ENCODE results near the gene OR10G2.
"Not testable (repeated sequence)": the region's sequence is repeated elsewhere in the genome, so short reads cannot be mapped to it uniquely, and the experiment has no call there.

Gene OR10G2, protein sequence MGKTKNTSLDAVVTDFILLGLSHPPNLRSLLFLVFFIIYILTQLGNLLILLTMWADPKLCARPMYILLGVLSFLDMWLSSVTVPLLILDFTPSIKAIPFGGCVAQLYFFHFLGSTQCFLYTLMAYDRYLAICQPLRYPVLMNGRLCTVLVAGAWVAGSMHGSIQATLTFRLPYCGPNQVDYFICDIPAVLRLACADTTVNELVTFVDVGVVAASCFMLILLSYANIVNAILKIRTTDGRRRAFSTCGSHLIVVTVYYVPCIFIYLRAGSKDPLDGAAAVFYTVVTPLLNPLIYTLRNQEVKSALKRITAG

GRCh38 chr14:21634840-21635239 lies at the start of gene OR10G2:
TSS of gene OR10G2 (minus strand) at chr14:21634940. CDS start at chr14:21634842, 98 bp downstream.
- no peak for DNase-seq

- DNase-seq = no peak
Measured at GRCh38 chr14:21680072-21680471, 45.3 kb upstream of the OR10G2 start.

DNA sequence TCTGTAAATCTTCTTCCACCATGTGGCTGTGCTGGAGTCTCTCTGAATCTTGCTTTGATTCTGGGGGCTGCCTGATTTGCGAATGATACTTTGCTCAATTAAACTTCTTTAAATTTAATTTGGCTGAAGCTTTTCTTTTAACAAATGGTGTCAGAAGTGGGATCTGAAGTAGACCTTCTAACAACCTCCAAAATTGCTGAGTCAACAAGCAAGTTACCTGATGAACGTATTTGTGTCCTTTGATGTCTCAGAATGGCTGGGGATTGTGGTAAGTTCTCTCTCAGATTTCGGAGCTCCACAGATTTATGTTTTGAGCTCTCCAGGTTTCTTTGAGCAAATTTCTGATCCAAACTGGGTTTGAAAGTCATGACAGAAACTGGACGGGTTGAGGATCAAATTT lies 40.8 kb upstream of the OR10G2 start:
- DNase-seq = no peak

DNA sequence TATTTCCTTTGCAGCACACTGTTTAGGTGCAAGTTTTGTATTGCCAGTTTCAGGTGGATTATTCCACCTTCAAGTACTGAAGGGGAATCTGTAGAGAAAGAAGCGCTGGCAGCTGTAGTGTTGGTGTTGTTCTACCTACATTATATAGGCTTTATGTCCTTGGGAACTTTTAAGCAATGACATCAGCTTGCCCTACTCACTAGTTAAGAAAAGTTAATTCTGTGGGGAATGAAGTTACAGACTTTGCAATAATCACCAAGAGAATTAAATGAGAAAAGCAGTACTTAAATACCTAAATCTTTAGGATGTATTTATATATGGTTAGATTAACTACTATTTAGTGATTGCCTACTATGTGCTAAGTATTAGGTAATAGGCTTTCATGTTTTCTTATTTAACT lies 39.0 kb upstream of the OR10G2 start, which contains the start of gene OR4E1:
TSS of gene OR4E1 (minus strand) at position 101 of the 400 bp plus-strand sequence. CDS start 2,883 bp downstream, outside the sequence.
- no peak for DNase-seq

DNA sequence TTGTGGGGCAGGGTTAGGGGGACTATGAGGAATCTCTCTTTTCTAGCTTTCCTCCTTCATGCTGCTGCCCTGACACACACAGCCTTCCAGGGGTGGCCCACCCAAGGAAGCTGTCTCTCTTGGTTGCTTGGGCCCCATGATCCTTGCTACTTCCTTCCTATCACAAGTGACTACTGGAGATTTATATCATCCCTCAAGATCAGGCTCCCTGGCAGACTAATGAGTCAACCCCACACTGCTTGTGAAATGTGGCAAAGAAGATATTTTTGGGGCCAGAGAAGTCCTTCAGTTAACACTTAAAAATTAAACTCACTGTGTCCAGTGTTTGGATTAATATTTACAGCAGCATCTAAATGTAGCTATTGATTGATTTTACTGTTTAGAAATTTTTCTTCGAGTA lies 37.4 kb upstream of the OR10G2 start:
- DNase-seq = no peak

- DNase-seq = no peak
Measured at GRCh38 chr14:21671371-21671770, 36.6 kb upstream of the OR10G2 start.

DNA sequence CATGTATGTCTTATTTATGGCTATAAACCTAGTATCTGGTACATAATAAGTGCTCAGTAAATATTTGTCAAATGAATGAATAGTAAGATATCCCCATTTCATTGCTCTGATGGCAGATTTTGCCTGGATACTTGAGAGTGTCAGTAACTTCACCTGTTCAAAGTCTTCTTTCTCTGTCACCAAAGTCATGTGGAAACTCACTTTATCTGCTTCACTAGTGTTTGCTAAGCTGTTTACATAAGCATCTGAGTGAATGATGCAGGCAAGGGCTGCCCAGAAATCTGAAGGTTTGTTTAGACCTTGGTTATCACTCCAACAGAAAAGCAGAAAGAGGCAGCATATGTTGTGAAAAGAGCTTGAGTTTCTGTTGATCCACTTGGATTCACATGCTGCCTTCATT lies 34.5 kb upstream of the OR10G2 start:
- no peak for DNase-seq

DNA sequence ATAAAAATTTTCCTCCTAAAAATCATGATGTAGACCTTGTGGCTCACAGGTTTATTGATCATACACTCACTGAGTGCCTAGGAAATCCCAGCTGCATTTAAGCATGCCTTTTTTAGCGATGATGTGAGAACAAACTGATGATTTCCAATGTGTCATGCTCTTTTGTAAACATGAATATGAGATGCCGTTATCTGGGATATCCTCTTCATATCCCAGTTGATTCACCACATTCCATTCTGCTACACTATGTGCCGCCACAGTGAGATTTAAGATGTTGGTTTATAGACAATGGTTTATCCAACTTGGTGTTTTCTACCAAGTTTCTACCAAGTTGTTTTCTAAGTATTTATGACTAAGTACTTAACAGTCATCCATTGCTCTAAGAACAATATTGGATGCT lies 33.6 kb upstream of the OR10G2 start:
- no peak for DNase-seq

DNA sequence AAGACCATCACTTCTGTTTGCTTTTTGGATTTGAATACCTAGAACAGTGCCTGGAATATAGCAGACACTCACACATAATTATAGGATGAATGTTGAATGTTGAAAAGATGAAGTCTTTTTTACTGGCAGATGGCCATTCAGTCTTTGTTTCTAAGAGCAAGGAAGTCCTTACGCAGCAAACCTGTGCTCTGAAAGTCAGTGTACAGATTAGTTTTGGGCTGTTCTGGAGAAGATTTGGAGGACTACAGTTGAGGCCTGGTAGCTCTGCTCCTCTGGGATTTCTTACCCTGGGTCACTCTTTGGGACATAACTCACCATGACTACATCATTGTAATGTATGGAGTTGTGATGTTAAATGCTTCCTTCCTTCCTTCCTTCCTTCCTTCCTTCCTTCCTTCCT lies 22.2 kb upstream of the OR10G2 start:
- no peak for DNase-seq

- DNase-seq = no peak
Measured at GRCh38 chr14:21654215-21654614, 19.5 kb upstream of the OR10G2 start.

GRCh38 chr14:21653331-21653885 lies 18.7 kb upstream of the OR10G2 start, which contains the start of gene OR4E2:
TSS of gene OR4E2 (plus strand) at chr14:21653835. CDS start at chr14:21665083, 11,248 bp downstream.
- DNase-seq = no peak

DNA sequence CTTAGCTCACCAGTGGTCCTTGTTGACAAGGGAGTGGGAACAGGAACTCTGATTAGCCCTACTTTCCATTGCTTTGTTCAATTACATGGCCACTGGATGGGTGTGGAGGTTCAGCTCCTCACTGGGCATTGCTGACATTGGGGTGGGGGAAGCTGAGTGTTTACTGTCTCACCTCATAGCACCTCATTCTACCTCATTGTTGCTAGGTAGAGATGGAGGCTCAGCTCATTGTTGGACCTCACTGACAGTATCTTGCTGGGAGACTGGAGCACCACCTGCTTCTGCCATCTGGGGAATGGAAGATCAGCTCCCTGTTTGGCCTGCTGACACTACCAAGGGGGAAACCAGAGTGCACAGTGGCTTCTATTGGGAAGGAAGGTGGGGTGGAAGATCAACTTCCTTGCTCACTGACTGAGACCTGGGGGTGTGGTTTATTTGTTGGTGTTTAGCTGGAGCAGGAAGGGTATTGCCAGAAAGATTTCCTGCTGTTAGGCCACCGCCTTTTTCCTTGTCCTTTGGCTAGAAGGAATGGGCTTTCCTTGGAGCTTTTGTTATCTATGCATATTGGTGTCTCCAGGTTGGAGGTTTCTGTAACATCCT lies 17.6 kb upstream of the OR10G2 start:
- no peak for DNase-seq

GRCh38 chr14:21647380-21647779 lies 12.6 kb upstream of the OR10G2 start:
- DNase-seq = no peak

GRCh38 chr14:21643407-21643806 lies 8.7 kb upstream of the OR10G2 start:
- no peak for DNase-seq

DNA sequence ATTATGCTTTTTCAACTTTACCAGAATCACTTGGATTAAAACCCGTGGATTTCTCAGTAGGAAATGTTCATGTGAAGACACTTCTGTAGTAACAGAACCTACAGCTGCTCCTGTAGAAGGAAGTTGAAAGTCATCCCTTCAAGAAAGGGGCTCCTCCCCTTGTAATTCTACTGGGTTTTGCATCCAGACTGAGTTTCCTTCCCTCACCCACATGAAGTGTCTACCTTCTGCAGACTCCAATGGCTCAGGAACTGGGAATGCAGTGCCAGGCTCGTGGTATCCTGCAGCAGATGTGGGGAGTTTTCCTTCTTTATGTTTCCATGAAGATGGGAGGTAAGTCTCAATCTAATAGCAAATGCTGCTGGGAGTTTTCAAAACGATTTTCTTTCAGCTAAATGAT lies 7.9 kb upstream of the OR10G2 start:
- no peak for DNase-seq

- no peak for DNase-seq
Measured at GRCh38 chr14:21631084-21631483, 3.7 kb downstream of the OR10G2 start.

- not testable (repeated sequence) for DNase-seq
Measured at GRCh38 chr14:21630503-21630902, 4.2 kb downstream of the OR10G2 start.

DNA sequence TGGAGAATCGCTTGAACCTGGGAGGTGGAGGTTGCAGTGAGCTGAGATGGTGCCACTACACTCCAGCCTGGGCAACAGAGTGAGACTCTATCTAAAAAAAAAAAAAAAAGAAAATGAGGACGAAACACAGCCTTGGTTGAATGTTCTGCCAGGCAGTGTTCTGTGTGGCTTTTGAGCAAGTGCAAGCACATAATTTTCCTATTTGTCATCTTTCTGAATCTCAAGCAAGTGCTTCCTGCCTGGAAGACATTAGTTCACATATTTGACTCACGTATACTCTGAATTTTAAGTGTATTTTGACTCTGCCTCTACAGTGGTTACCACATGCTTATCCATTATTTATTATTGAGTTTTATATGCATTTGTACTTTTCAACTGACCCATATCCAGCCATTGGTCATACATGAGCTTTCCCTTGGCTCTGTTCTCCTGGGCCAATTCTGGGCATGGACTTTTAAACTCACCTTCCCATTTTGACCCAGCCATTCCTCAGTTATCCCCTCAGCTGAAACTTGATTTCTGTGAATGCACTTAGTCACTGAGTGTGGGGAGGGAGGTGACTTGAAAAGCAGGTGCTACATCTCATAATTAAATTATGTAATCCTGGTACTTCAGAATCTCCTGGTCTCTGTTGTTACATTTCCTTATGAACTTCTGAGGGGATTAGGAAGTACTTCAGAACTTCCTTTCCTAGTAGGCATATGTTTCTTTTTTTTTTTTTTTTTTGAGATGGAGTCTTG lies 8.1 kb downstream of the OR10G2 start:
- no peak for DNase-seq

GRCh38 chr14:21617614-21618013 lies 17.1 kb downstream of the OR10G2 start:
- no peak for DNase-seq

GRCh38 chr14:21614240-21614639 lies 20.5 kb downstream of the OR10G2 start:
- no peak for DNase-seq

GRCh38 chr14:21612324-21612723 lies 22.4 kb downstream of the OR10G2 start:
- no peak for DNase-seq

- not testable (repeated sequence) for DNase-seq
Measured at GRCh38 chr14:21602181-21602580, 32.6 kb downstream of the OR10G2 start.

GRCh38 chr14:21589317-21589716 lies 45.4 kb downstream of the OR10G2 start:
- no peak for DNase-seq

Data from DMS79 treated with DMSO at 0.1 percent for 48 hours (cell line).